Measurements from ENCODE around the gene TNFSF9. TPM values are rescaled to one million over a fixed set of nuclear protein-coding genes. Genes with fewer than 3 reads are reported as not detected.

The TNFSF9 gene
- total RNA-seq, 1 donor from 2014 or later = 3.0 TPM

DNA sequence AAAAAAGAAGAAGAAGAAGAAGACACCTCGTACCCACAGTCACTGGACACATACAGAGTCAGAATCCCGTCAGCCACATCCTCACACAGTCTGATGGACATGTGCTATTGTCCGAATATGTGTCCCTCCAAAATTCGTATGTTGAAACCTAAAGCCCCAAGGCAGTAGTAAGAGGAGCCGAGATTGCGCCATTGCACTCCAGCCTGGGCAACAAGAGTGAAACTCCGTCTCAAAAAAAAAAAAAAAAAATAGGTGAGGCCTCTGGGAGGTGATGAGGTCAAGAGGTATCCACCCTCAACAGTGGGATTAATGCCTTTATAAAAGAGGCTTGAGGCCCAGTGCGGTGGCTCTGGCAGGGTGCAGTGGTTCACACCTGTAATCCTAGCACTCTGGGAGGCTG is 46.6 kb upstream of the TNFSF9 start:
- no peak overlapping the region for H3K27ac Mint-ChIP-seq (ENCODE audit: unreplicated experiment)
- TF ChIP-seq CTCF (IDR thresholded peaks at IDR 0.05; ENCODE audit: unreplicated experiment) = no peak
- peaks cover 3% of the 10 kb centered on the region for H3K27me3 Mint-ChIP-seq (ENCODE audit: unreplicated experiment)
- H3K4me3 Mint-ChIP-seq (ENCODE audit: unreplicated experiment) = no peak overlapping the region
- H3K36me3 Mint-ChIP-seq (ENCODE audit: low read depth, unreplicated experiment) = no peaks in the 10 kb centered on the region
- no peak for DNase-seq (ENCODE audit: low spot score)
- H3K4me1 Mint-ChIP-seq (ENCODE audit: unreplicated experiment) = peaks cover 4% of the 10 kb centered on the region
- no peaks in the 10 kb centered on the region for H3K9me3 Mint-ChIP-seq (ENCODE audit: unreplicated experiment)

GRCh38 chr19:6484831-6485230 is 46.0 kb upstream of the TNFSF9 start:
- H3K27ac Mint-ChIP-seq (ENCODE audit: unreplicated experiment) = no peak overlapping the region
- no peaks in the 10 kb centered on the region for H3K9me3 Mint-ChIP-seq (ENCODE audit: unreplicated experiment)
- no peaks in the 10 kb centered on the region for H3K36me3 Mint-ChIP-seq (ENCODE audit: low read depth, unreplicated experiment)
- DNase-seq (ENCODE audit: low spot score) = no peak
- peaks cover 4% of the 10 kb centered on the region for H3K4me1 Mint-ChIP-seq (ENCODE audit: unreplicated experiment)
- TF ChIP-seq CTCF (IDR thresholded peaks at IDR 0.05; ENCODE audit: unreplicated experiment) = no peak
- no peak overlapping the region for H3K4me3 Mint-ChIP-seq (ENCODE audit: unreplicated experiment)
- H3K27me3 Mint-ChIP-seq (ENCODE audit: unreplicated experiment) = peaks cover 3% of the 10 kb centered on the region

- no peaks in the 10 kb centered on the region for H3K9me3 Mint-ChIP-seq (ENCODE audit: unreplicated experiment)
- TF ChIP-seq CTCF (IDR thresholded peaks at IDR 0.05; ENCODE audit: unreplicated experiment) = no peak
- H3K4me1 Mint-ChIP-seq (ENCODE audit: unreplicated experiment) = no peaks in the 10 kb centered on the region
- H3K27ac Mint-ChIP-seq (ENCODE audit: unreplicated experiment) = no peak overlapping the region
- H3K27me3 Mint-ChIP-seq (ENCODE audit: unreplicated experiment) = peaks cover 5% of the 10 kb centered on the region
- no peak overlapping the region for H3K4me3 Mint-ChIP-seq (ENCODE audit: unreplicated experiment)
- H3K36me3 Mint-ChIP-seq (ENCODE audit: low read depth, unreplicated experiment) = no peaks in the 10 kb centered on the region
- no peak for DNase-seq (ENCODE audit: low spot score)
Measured at GRCh38 chr19:6489278-6490061, 41.4 kb upstream of the TNFSF9 start.

DNA sequence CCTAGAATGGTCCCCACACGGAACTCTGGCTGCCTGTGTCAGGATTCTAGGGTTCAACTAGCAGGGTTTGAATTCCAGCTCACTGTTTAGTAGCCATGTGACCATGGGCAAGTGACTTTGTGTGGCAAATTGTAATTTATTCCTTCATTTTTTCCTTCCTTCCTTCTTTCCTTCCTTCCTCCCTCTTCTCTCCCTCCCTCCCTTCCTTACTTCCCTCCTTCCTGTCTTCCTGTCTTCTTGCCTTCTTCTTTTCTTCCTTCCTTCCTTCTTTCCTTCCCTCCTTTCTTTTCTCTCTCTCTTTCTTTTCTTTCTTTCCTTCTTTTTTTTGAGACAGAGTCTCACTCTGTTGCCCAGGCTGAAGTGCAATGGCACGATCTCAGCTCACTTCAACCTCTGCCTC is 40.7 kb upstream of the TNFSF9 start:
- H3K9me3 Mint-ChIP-seq (ENCODE audit: unreplicated experiment) = no peaks in the 10 kb centered on the region

More for the DNA sequence above, 40.7 kb upstream of the TNFSF9 start:
- Mint-ChIP-seq H3K4me3 (ENCODE audit: unreplicated experiment) (no peak overlapping the region), H3K36me3 (ENCODE audit: low read depth, unreplicated experiment) (no peaks in the 10 kb centered on the region), H3K27ac (ENCODE audit: unreplicated experiment) (no peak overlapping the region), H3K27me3 (ENCODE audit: unreplicated experiment) (peaks cover 7% of the 10 kb centered on the region), H3K4me1 (ENCODE audit: unreplicated experiment) (no peaks in the 10 kb centered on the region)
- DNase-seq (ENCODE audit: low spot score) = no peak
- TF ChIP-seq CTCF (IDR thresholded peaks at IDR 0.05; ENCODE audit: unreplicated experiment) = no peak

Data from endothelial cell (in vitro differentiated cells).